ENCODE measurements around the gene PTTG1IP.

GRCh38 chr21:44801468-44802395 lies 71.8 kb downstream of the PTTG1IP start, which contains the start of gene UBE2G2:
- TF ChIP-seq, protein P1, sequence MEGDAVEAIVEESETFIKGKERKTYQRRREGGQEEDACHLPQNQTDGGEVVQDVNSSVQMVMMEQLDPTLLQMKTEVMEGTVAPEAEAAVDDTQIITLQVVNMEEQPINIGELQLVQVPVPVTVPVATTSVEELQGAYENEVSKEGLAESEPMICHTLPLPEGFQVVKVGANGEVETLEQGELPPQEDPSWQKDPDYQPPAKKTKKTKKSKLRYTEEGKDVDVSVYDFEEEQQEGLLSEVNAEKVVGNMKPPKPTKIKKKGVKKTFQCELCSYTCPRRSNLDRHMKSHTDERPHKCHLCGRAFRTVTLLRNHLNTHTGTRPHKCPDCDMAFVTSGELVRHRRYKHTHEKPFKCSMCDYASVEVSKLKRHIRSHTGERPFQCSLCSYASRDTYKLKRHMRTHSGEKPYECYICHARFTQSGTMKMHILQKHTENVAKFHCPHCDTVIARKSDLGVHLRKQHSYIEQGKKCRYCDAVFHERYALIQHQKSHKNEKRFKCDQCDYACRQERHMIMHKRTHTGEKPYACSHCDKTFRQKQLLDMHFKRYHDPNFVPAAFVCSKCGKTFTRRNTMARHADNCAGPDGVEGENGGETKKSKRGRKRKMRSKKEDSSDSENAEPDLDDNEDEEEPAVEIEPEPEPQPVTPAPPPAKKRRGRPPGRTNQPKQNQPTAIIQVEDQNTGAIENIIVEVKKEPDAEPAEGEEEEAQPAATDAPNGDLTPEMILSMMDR (conservative IDR thresholded peaks at IDR 0.05 in 1 of 2, IDR thresholded peaks at IDR 0.05 in 1 of 2; ENCODE audit: low read depth in 1 of 2, low read length in 2 of 2), result no peak
- no peak for TF ChIP-seq EZH2 (IDR thresholded peaks at IDR 0.05; ENCODE audit: low read length, missing control alignments)
